A673 (cell line): ENCODE results near the gene ADAMTS6. TPM values are rescaled to one million over a fixed set of nuclear protein-coding genes. Genes with fewer than 3 reads are reported as not detected.
A peak's percentile ranks its signal among the peaks of the same experiment; 100 is the strongest.
"Not testable (repeated sequence)": the region's sequence is repeated elsewhere in the genome, so short reads cannot be mapped to it uniquely, and the experiment has no call there.

Experiments used
- BruUV-seq: library from RNA; stranded (reverse); fragments of 400-500 nt; replicated peaks from 2 replicates; lab custom pipeline; 2021; lab: Mats Ljungman, UMichigan
- CTCF ChIA-PET: fragments of 300-600 bp; sonication (Branson Sonifier 250); formaldehyde crosslinking; loops from one replicate; lab custom pipeline; 2022; ENCODE audit warnings: antibody characterized with exemption; lab: Charles Lee
- POLR2A ChIA-PET: fragments of 300-600 bp; sonication (Branson Sonifier 250); formaldehyde crosslinking; loops from one replicate; lab custom pipeline; 2022; ENCODE audit warnings: antibody characterized with exemption; ENCODE audit not compliant: low non-redundant PET; lab: Charles Lee
- DNase-seq: peaks from one replicate; pipeline ENCODE4 v3.0.0-alpha.2; 2015; ENCODE audit warnings: low spot score
- H3K27ac ChIP-seq: fragments of 200-600 bp; sonication (generic); 2 replicates; pipeline ENCODE4 v1.5.1; 2016; ENCODE audit warnings: mixed run types, low read depth, mild to moderate bottlenecking, mixed read lengths, antibody characterized with exemption, low read length; ENCODE audit not compliant: poor library complexity, severe bottlenecking
- H3K27me3 ChIP-seq: fragments of 200-600 bp; sonication (generic); replicated peaks from 2 replicates; pipeline ENCODE4 v1.6.1; 2017; ENCODE audit warnings: mixed run types, low read depth, mild to moderate bottlenecking, mixed read lengths, antibody characterized with exemption, low read length; ENCODE audit not compliant: insufficient read depth, poor library complexity
- H3K36me3 ChIP-seq: fragments of 200-600 bp; sonication (generic); 2 replicates; pipeline ENCODE4 v1.6.1; 2016; ENCODE audit warnings: mixed run types, mild to moderate bottlenecking, mixed read lengths, antibody characterized with exemption, low read length; ENCODE audit not compliant: insufficient read depth, poor library complexity, severe bottlenecking
- H3K4me1 ChIP-seq: fragments of 200-600 bp; sonication (generic); 2 replicates; pipeline ENCODE4 v1.6.1; 2017; ENCODE audit warnings: mixed run types, mild to moderate bottlenecking, mixed read lengths, antibody characterized with exemption, low read length; ENCODE audit not compliant: insufficient read depth, poor library complexity, severe bottlenecking
- H3K4me3 ChIP-seq: fragments of 200-600 bp; sonication (generic); 2 replicates; pipeline ENCODE4 v1.5.1; 2016; ENCODE audit warnings: low read depth, mixed run types, mild to moderate bottlenecking, mixed read lengths, low read length; ENCODE audit not compliant: poor library complexity, severe bottlenecking
- H3K9me3 ChIP-seq: fragments of 200-600 bp; sonication (generic); 2 replicates; pipeline ENCODE4 v1.6.1; 2016; ENCODE audit warnings: mixed run types, low read depth, mild to moderate bottlenecking, mixed read lengths, antibody characterized with exemption, low read length; ENCODE audit not compliant: poor library complexity, severe bottlenecking
- EZH2 ChIP-seq: fragments of 200-600 bp; sonication (generic); IDR thresholded peaks from 2 replicates; pipeline ENCODE4 v1.6.1; 2017; ENCODE audit warnings: borderline replicate concordance, low read depth, mild to moderate bottlenecking, mixed read lengths, antibody characterized with exemption, low read length; ENCODE audit not compliant: poor library complexity, severe bottlenecking
- intact Hi-C: fragments of 100-400 bp; cut with micrococcal nuclease; formaldehyde crosslinking; loops from one replicate; pipeline ENCODE4 v1.10.0; 2022; ENCODE audit not compliant: unreplicated experiment
- total RNA-seq: library from RNA; stranded (reverse); gene quantifications from 2 replicates; pipeline ENCODE4 v1.2.3, GENCODE V29; 2021
- TF ChIP-seq, protein P1 (sequence below): fragments of 300-800, 200-600 bp; sonication (generic); conservative IDR thresholded peaks from 2 replicates; pipeline ENCODE4 v1.5.1; 2017; ENCODE audit warnings: low read depth, mild to moderate bottlenecking, antibody characterized with exemption, low read length, moderate library complexity, mixed read lengths

ADAMTS6 gene
- total RNA-seq, 1 experiment from 2014 or later, result 2.6 TPM

DNA sequence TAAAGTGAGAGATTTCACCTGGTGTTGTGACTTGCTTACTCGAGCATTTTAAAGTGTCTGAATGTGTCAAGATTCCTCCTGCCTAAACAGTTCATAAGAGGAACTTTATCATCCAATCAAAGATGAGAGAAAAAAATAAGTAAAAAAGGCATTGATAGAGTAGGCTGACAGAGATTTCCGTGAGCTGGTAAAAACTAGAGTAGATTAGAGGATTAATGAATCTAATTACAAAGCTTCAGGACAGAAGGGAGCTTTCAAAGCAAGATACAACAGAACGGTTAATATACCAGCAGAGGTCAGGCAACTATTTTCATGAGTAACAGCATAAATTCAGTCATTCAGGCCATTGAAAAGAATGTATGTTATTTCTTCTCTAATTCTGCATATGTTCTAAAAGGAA, 91.5 kb downstream of the ADAMTS6 start:
- DNase-seq, result no peak
- H3K4me3 ChIP-seq, result no peak overlapping the region
- no peaks in the 10 kb centered on the region for H3K4me1 ChIP-seq
- intact Hi-C loops, result no loop called here
- H3K27ac ChIP-seq, result no peak overlapping the region
- no peaks in the 10 kb centered on the region for H3K27me3 ChIP-seq
- CTCF ChIA-PET, result no interaction called here
- TF ChIP-seq EZH2, result no peak
- TF ChIP-seq, protein P1, sequence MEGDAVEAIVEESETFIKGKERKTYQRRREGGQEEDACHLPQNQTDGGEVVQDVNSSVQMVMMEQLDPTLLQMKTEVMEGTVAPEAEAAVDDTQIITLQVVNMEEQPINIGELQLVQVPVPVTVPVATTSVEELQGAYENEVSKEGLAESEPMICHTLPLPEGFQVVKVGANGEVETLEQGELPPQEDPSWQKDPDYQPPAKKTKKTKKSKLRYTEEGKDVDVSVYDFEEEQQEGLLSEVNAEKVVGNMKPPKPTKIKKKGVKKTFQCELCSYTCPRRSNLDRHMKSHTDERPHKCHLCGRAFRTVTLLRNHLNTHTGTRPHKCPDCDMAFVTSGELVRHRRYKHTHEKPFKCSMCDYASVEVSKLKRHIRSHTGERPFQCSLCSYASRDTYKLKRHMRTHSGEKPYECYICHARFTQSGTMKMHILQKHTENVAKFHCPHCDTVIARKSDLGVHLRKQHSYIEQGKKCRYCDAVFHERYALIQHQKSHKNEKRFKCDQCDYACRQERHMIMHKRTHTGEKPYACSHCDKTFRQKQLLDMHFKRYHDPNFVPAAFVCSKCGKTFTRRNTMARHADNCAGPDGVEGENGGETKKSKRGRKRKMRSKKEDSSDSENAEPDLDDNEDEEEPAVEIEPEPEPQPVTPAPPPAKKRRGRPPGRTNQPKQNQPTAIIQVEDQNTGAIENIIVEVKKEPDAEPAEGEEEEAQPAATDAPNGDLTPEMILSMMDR, result no peak
- no peaks in the 10 kb centered on the region for H3K9me3 ChIP-seq
- POLR2A ChIA-PET, result no interaction called here
- no peaks in the 10 kb centered on the region for H3K36me3 ChIP-seq
- no TSS peak for BruUV-seq

DNA sequence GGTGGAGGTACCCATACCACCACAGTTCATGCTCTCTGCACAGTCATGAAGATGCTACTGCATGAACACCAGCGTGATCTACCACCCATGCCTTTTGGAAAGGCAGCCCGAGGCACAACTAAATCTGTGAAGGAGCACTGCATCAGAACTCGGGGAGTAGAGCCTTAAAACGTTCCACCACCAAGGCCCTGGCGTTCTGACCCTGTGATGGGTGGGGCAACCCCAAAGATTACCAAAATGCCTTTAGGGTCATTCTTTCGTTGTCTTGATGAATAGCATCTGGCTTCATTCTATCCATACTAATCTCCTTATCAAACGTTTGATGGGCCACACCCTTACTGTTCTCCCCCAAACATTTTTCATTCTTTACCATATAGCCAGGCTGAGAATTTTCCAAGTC, 97.9 kb downstream of the ADAMTS6 start:
- no TSS peak for BruUV-seq
- ChIA-PET POLR2A (no interaction called here), CTCF (no interaction called here)
- no peaks in the 10 kb centered on the region for H3K4me1 ChIP-seq
- intact Hi-C loops, result no loop called here
- no peak overlapping the region for H3K27ac ChIP-seq
- H3K4me3 ChIP-seq, result no peak overlapping the region
- no peaks in the 10 kb centered on the region for H3K36me3 ChIP-seq
- H3K9me3 ChIP-seq, result no peaks in the 10 kb centered on the region
- TF ChIP-seq, protein P1, result no peak
- no peak for TF ChIP-seq EZH2
- no peak for DNase-seq
- no peaks in the 10 kb centered on the region for H3K27me3 ChIP-seq

DNA sequence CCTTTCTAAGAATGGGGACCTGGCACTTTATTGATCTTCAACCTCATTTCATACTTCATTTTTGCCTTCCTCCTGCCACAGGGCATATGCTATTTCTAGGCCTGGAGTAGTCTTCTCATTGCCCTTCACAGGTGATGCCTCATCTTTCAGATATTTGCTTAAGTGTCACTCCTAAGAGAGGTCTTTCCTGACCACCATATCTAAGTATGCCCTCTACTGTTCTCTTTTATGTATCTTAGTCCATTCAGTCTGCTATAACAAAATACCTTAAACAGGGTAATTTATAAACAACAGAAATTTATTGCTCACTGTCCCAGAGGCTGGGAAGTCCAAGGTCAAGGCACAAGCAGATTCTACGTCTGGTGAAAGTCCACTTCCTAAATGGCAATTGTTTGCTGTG, 99.1 kb downstream of the ADAMTS6 start:
- H3K27me3 ChIP-seq, result no peaks in the 10 kb centered on the region
- H3K9me3 ChIP-seq, result no peaks in the 10 kb centered on the region
- H3K4me3 ChIP-seq, result no peak overlapping the region
- BruUV-seq, result no TSS peak
- H3K27ac ChIP-seq, result no peak overlapping the region
- ChIA-PET CTCF (no interaction called here), POLR2A (no interaction called here)
- intact Hi-C loops, result no loop called here
- no peak for DNase-seq
- TF ChIP-seq, protein P1, result peak; percentile 33; the same call in 1 of the 2 replicates
- TF ChIP-seq EZH2, result no peak
- no peaks in the 10 kb centered on the region for H3K36me3 ChIP-seq
- H3K4me1 ChIP-seq, result no peaks in the 10 kb centered on the region

DNA sequence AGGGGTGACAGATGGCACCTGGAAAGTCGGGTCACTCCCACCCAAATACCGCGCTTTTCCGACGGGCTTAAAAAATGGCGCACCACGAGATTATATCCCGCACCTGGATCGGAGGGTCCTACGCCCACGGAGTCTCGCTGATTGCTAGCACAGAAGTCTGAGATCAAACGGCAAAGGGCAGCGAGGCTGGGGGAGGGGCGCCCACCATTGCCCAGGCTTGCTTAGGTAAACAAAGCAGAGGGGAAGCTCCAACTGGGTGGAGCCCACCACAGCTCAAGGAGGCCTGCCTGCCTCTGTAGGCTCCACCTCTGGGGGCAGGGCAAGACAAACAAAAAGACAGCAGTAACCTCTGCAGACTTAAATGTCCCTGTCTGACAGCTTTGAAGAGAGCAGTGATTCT, 111.2 kb downstream of the ADAMTS6 start:
- CTCF ChIA-PET, H3K4me3 ChIP-seq, H3K27me3 ChIP-seq, BruUV-seq, H3K36me3 ChIP-seq, POLR2A ChIA-PET, intact Hi-C loops, DNase-seq, H3K27ac ChIP-seq, H3K9me3 ChIP-seq, H3K4me1 ChIP-seq: not testable (repeated sequence)
